Progenitor cell of endocrine pancreas (in vitro differentiated cells): ENCODE results near the gene PNRC2. TPM values are rescaled to one million over a fixed set of nuclear protein-coding genes. Genes with fewer than 3 reads are reported as not detected.

ENCODE experiments used
- DNase-seq: peaks from one replicate; pipeline ENCODE4 v3.0.0; 2021; ENCODE audit warnings: low spot score; ENCODE audit not compliant: unreplicated experiment
- H3K27ac Mint-ChIP-seq: 2 replicates; pipeline ENCODE4 v1.8.0; 2021; ENCODE audit warnings: mild to moderate bottlenecking, moderate library complexity, mixed read lengths
- H3K27me3 Mint-ChIP-seq: 2 replicates; pipeline ENCODE4 v1.8.0; 2021; ENCODE audit warnings: mixed read lengths
- H3K36me3 Mint-ChIP-seq: 2 replicates; pipeline ENCODE4 v1.8.0; 2022; ENCODE audit warnings: mixed read lengths; ENCODE audit not compliant: insufficient read depth
- H3K4me1 Mint-ChIP-seq: 2 replicates; pipeline ENCODE4 v1.8.0; 2021; ENCODE audit warnings: low read depth, mixed read lengths
- H3K4me3 Mint-ChIP-seq: 2 replicates; pipeline ENCODE4 v1.8.0; 2021; ENCODE audit warnings: low read depth, mild to moderate bottlenecking, moderate library complexity, mixed read lengths
- H3K9me3 Mint-ChIP-seq: 2 replicates; pipeline ENCODE4 v1.8.0; 2021; ENCODE audit warnings: low read depth, mixed read lengths
- CTCF ChIP-seq: fragments of 200-600 bp; sonication (generic); IDR thresholded peaks from one replicate; pipeline ENCODE4 v1.5.0; 2021; ENCODE audit warnings: antibody characterized with exemption, mild to moderate bottlenecking; ENCODE audit not compliant: unreplicated experiment
- total RNA-seq: library from RNA; stranded (reverse); gene quantifications from 2 replicates; pipeline ENCODE4 v1.2.1, GENCODE V29; 2021

Gene PNRC2
- total RNA-seq, 1 donor from 2014 or later, result 148 TPM

GRCh38 chr1:23964235-23964668, 4.6 kb downstream of the PNRC2 start:
- Mint-ChIP-seq H3K4me3 (no peak overlapping the region), H3K27me3 (no peaks in the 10 kb centered on the region), H3K9me3 (no peaks in the 10 kb centered on the region), H3K36me3 (peaks cover 24% of the 10 kb centered on the region), H3K27ac (peak overlapping the region; percentile 65), H3K4me1 (peaks cover 15% of the 10 kb centered on the region)
- DNase-seq, result no peak
- no peak for TF ChIP-seq CTCF

- DNase-seq, result no peak
- Mint-ChIP-seq H3K9me3 (no peaks in the 10 kb centered on the region), H3K27me3 (no peaks in the 10 kb centered on the region), H3K4me1 (peaks cover 15% of the 10 kb centered on the region), H3K27ac (peak overlapping the region; percentile 87), H3K4me3 (no peak overlapping the region), H3K36me3 (peaks cover 22% of the 10 kb centered on the region)
- TF ChIP-seq CTCF, result no peak
These were observed 5.4 kb downstream of the PNRC2 start for GRCh38 chr1:23964790-23965740.

- Mint-ChIP-seq H3K4me1 (peaks cover 3% of the 10 kb centered on the region), H3K27ac (peak overlapping the region; percentile 65), H3K4me3 (no peak overlapping the region), H3K36me3 (peaks cover 15% of the 10 kb centered on the region), H3K27me3 (no peaks in the 10 kb centered on the region), H3K9me3 (no peaks in the 10 kb centered on the region)
- DNase-seq, result no peak
- TF ChIP-seq CTCF, result no peak
These were observed 7.4 kb downstream of the PNRC2 start for GRCh38 chr1:23966973-23967493.

GRCh38 chr1:23967871-23968270, 8.2 kb downstream of the PNRC2 start:
- peaks cover 17% of the 10 kb centered on the region for H3K36me3 Mint-ChIP-seq
- no peak overlapping the region for H3K4me3 Mint-ChIP-seq
- no peaks in the 10 kb centered on the region for H3K27me3 Mint-ChIP-seq
- peaks cover 1% of the 10 kb centered on the region for H3K4me1 Mint-ChIP-seq
- H3K27ac Mint-ChIP-seq, result peak overlapping the region; percentile 65
- no peak for TF ChIP-seq CTCF
- DNase-seq, result no peak
- H3K9me3 Mint-ChIP-seq, result no peaks in the 10 kb centered on the region

GRCh38 chr1:23977187-23977853, 17.7 kb downstream of the PNRC2 start:
- Mint-ChIP-seq H3K4me3 (peak overlapping the region; percentile 47), H3K9me3 (peaks cover 2% of the 10 kb centered on the region), H3K36me3 (peaks cover 18% of the 10 kb centered on the region), H3K27me3 (no peaks in the 10 kb centered on the region), H3K4me1 (peaks cover 33% of the 10 kb centered on the region), H3K27ac (peak overlapping the region; percentile 76)
- no peak for TF ChIP-seq CTCF
- DNase-seq, result no peak
